WTC11 (cell line): ENCODE measurements around the gene CPSF7. TPM values are rescaled to one million over a fixed set of nuclear protein-coding genes. Genes with fewer than 3 reads are reported as not detected.

Source experiments
- ATAC-seq: fragments of 200-7000 bp; cut with Tn5 transposase; 2 replicates; pipeline ENCODE4 v1.10.0; 2021; ENCODE audit warnings: mild to moderate bottlenecking, moderate library complexity
- CTCF ChIA-PET: fragments of 300-600 bp; sonication (Branson Sonifier 250); formaldehyde crosslinking; loops from one replicate; lab custom pipeline; 2021; ENCODE audit warnings: antibody characterized with exemption; lab: Charles Lee
- POLR2A ChIA-PET: fragments of 350-600 bp; sonication (Branson Sonifier 250); formaldehyde crosslinking; loops from one replicate; lab custom pipeline; 2021; ENCODE audit warnings: antibody characterized with exemption; lab: Charles Lee
- DNase-seq: peaks from one replicate; pipeline ENCODE4 v3.0.0; 2021; ENCODE audit warnings: low spot score
- H3K27ac Mint-ChIP-seq: 2 replicates; pipeline ENCODE4 v1.8.0; 2021; ENCODE audit warnings: mixed read lengths
- H3K27me3 Mint-ChIP-seq: 2 replicates; pipeline ENCODE4 v1.8.0; 2021; ENCODE audit warnings: low read depth, mild to moderate bottlenecking, moderate library complexity, mixed read lengths
- H3K36me3 Mint-ChIP-seq: 2 replicates; pipeline ENCODE4 v1.8.0; 2021; ENCODE audit warnings: mixed read lengths
- H3K4me1 Mint-ChIP-seq: 2 replicates; pipeline ENCODE4 v1.8.0; 2022; ENCODE audit warnings: mixed read lengths
- H3K4me3 Mint-ChIP-seq: 2 replicates; pipeline ENCODE4 v1.8.0; 2021; ENCODE audit warnings: mild to moderate bottlenecking, moderate library complexity, mixed read lengths
- H3K9me3 Mint-ChIP-seq: 2 replicates; pipeline ENCODE4 v1.8.0; 2021; ENCODE audit warnings: mixed read lengths
- CBFB ChIP-seq: sonication (generic); formaldehyde crosslinking; IDR thresholded peaks from 2 replicates; pipeline ENCODE4 v1.8.1; 2022; ENCODE audit warnings: mild to moderate bottlenecking, low read depth, missing genetic modification reagents
- ELF4 ChIP-seq: sonication (generic); formaldehyde crosslinking; IDR thresholded peaks from 2 replicates; pipeline ENCODE4 v1.8.1; 2022; ENCODE audit warnings: low read depth, mild to moderate bottlenecking, moderate library complexity, missing genetic modification reagents
- EMX1 ChIP-seq: fragments of 250-450 bp; sonication (Bioruptor Pico); IDR thresholded peaks from 2 replicates; pipeline ENCODE4 v1.8.0; 2021; ENCODE audit warnings: mild to moderate bottlenecking
- IRF2 ChIP-seq: sonication (generic); formaldehyde crosslinking; IDR thresholded peaks from 2 replicates; pipeline ENCODE4 v1.8.0; 2022; ENCODE audit warnings: low read depth, missing genetic modification reagents, borderline replicate concordance
- JAZF1 ChIP-seq: fragments of 250-450 bp; sonication (Bioruptor Pico); IDR thresholded peaks from 2 replicates; pipeline ENCODE4 v1.9.0; 2021; ENCODE audit warnings: moderate library complexity, mild to moderate bottlenecking, inconsistent platforms
- KAT7 ChIP-seq: sonication (generic); formaldehyde crosslinking; IDR thresholded peaks from 2 replicates; pipeline ENCODE4 v1.8.1; 2023; ENCODE audit warnings: missing genetic modification reagents, mild to moderate bottlenecking, borderline replicate concordance
- NR2C2 ChIP-seq: sonication (generic); formaldehyde crosslinking; IDR thresholded peaks from 2 replicates; pipeline ENCODE4 v1.8.0; 2022; ENCODE audit warnings: mild to moderate bottlenecking, missing genetic modification reagents
- SMAD3 ChIP-seq: sonication (generic); formaldehyde crosslinking; IDR thresholded peaks from 2 replicates; pipeline ENCODE4 v1.8.0; 2022; ENCODE audit warnings: missing genetic modification reagents, mild to moderate bottlenecking, borderline replicate concordance
- SOX15 ChIP-seq: fragments of 250-450 bp; sonication (Bioruptor Pico); IDR thresholded peaks from 2 replicates; pipeline ENCODE4 v1.9.0; 2021; ENCODE audit warnings: mild to moderate bottlenecking
- TCF7 ChIP-seq: sonication (generic); formaldehyde crosslinking; IDR thresholded peaks from 2 replicates; pipeline ENCODE4 v1.8.0; 2022; ENCODE audit warnings: mild to moderate bottlenecking, low read depth, missing genetic modification reagents, moderate library complexity
- ZNF121 ChIP-seq: sonication (generic); formaldehyde crosslinking; IDR thresholded peaks from 2 replicates; pipeline ENCODE4 v1.8.0; 2023; ENCODE audit warnings: missing genetic modification reagents
- ZNF416 ChIP-seq: fragments of 250-450 bp; sonication (Bioruptor Pico); IDR thresholded peaks from 2 replicates; pipeline ENCODE4 v1.9.0; 2021; ENCODE audit warnings: mild to moderate bottlenecking, inconsistent platforms
- ZNF423 ChIP-seq: fragments of 250-450 bp; sonication (Bioruptor Pico); IDR thresholded peaks from 2 replicates; pipeline ENCODE4 v2.1.2; 2022; ENCODE audit warnings: mild to moderate bottlenecking, moderate library complexity
- ZNF671 ChIP-seq: fragments of 250-450 bp; sonication (Bioruptor Pico); IDR thresholded peaks from 2 replicates; pipeline ENCODE4 v1.8.0; 2021; ENCODE audit warnings: mild to moderate bottlenecking
- total RNA-seq: library from RNA; stranded (reverse); gene quantifications from 3 replicates; pipeline ENCODE4 v1.2.3, GENCODE V29; 2021
- TF ChIP-seq, protein P1 (sequence below): sonication (generic); formaldehyde crosslinking; IDR thresholded peaks from 2 replicates; pipeline ENCODE4 v1.8.0; 2022; ENCODE audit warnings: mild to moderate bottlenecking, missing genetic modification reagents
- TF ChIP-seq, protein P2 (sequence below): fragments of 250-450 bp; sonication (Bioruptor Pico); conservative IDR thresholded peaks from 2 replicates; pipeline ENCODE4 v1.9.0; 2021; ENCODE audit warnings: mild to moderate bottlenecking
- TF ChIP-seq, protein P3 (sequence below): sonication (generic); formaldehyde crosslinking; IDR thresholded peaks from 2 replicates; pipeline ENCODE4 v1.8.1; 2023; ENCODE audit warnings: mild to moderate bottlenecking, missing genetic modification reagents, moderate library complexity
- TF ChIP-seq, protein P4 (sequence below): fragments of 200-600 bp; IDR thresholded peaks from 2 replicates; pipeline ENCODE4 v1.8.0; 2022; ENCODE audit warnings: antibody characterized with exemption
- TF ChIP-seq, protein P5 (sequence below): sonication (generic); formaldehyde crosslinking; conservative IDR thresholded peaks from 2 replicates; pipeline ENCODE4 v1.8.1; 2023; ENCODE audit warnings: mild to moderate bottlenecking, low read depth, missing genetic modification reagents, moderate library complexity
- TF ChIP-seq, protein P6 (sequence below): sonication (generic); formaldehyde crosslinking; IDR thresholded peaks from 2 replicates; pipeline ENCODE4 v1.8.1; 2022; ENCODE audit warnings: low read depth, mild to moderate bottlenecking, moderate library complexity, missing genetic modification reagents, borderline replicate concordance
- TF ChIP-seq, protein P7 (sequence below): fragments of 250-450 bp; sonication (Bioruptor Pico); IDR thresholded peaks from 2 replicates; pipeline ENCODE4 v1.9.0; 2021; ENCODE audit warnings: moderate library complexity, mild to moderate bottlenecking, inconsistent platforms, borderline replicate concordance

The CPSF7 gene
- total RNA-seq, 1 experiment from 2014 or later, result 88.3 TPM

DNA sequence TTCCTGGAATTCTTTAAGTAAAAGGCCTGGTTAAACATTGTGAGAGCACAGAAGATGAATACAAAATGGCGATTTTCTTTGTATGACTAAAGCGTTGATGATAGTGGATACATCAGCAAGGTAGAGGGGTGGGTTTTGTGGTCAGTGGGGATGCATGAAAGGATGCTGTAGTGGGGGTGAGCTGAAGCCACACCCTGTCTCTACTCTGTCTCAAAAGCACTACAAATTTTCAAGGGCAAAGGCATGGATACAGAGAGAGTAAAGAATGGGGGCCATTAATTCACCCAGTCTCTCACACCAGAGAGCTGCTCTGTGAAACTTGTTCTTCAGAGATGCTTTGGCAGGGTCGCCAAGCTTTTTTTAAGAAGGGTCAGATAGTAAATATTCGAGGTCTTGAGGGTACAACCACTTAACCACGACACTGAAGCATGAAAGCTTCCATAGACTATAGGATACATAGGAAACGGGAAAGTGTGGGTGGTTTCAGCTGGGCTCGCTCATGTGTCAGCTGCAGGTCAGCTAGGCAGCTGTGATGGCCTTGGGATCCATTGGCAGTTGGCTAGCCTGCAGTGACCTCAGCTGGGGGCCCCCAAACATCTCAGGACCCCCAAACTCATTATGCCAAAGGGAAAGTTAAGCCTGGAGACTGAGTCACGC, 59.3 kb downstream of the CPSF7 start:
- ChIA-PET CTCF (interaction anchor here (1.1 kb wide), 1 partner anchor 65 kb away, joined by 3 read pairs; no protein-coding TSS in a partner anchor), POLR2A (interaction anchor here (0.8 kb wide), 1 partner anchor 9 kb away, joined by 3 read pairs; the partner anchor contains the start of genes CYB561A3 and TMEM138)
- Mint-ChIP-seq H3K27me3 (no peaks in the 10 kb centered on the region), H3K4me1 (no peaks in the 10 kb centered on the region), H3K9me3 (peaks cover 17% of the 10 kb centered on the region), H3K4me3 (no peak overlapping the region), H3K27ac (no peak overlapping the region), H3K36me3 (peaks cover 87% of the 10 kb centered on the region)
- ATAC-seq (no peak), DNase-seq (no peak)
- TF ChIP-seq, protein P1, sequence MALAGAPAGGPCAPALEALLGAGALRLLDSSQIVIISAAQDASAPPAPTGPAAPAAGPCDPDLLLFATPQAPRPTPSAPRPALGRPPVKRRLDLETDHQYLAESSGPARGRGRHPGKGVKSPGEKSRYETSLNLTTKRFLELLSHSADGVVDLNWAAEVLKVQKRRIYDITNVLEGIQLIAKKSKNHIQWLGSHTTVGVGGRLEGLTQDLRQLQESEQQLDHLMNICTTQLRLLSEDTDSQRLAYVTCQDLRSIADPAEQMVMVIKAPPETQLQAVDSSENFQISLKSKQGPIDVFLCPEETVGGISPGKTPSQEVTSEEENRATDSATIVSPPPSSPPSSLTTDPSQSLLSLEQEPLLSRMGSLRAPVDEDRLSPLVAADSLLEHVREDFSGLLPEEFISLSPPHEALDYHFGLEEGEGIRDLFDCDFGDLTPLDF (CRISPR knock-in tag), result no peak

DNA sequence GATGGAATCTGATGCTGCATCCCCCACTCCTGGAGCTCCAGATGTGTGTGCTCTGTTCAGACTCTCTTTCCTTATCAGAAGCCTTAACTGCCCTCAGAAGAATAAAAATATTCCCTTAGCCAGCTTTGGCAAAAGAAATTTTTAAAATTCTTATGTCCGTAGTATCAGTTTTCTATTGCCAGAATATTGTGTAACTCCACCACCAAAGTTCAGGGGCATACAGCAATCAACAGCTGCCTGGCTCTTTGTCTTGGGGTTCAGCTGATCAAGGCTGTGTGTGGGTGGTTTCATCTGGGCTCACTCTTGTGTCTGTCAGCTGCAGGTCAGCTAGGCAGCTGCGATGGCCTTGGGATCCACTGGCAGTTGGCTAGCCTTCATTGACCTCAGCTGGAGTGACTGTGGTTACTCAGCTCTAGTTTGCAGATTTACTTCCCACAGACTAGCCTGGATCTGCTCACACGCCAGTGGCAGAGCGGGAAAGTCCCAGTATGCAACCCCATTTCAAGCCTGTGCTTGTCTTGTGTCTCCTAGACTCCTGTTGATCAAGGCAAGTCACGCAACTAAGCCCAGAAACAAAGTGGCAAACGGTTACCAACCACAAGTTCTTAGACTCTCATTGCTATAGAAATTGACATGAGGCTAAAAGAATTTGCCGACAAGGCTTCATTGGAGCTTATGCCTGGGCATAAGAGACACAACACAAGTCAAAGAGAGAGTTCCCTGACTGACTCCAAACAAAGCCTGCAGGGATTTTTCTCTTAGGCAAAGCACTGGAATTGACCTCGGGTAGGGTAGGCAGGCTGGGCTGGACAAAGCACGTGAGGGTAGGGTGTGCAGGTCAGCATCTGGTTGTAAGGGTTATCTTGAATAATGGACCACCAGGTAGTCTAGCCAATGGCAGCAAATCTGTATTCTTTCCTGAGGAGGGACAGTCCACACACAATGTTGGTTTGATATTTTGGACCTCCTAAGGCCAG, 60.1 kb downstream of the CPSF7 start:
- H3K9me3 Mint-ChIP-seq, result peaks cover 13% of the 10 kb centered on the region
- ChIA-PET CTCF (interaction anchor here (0.6 to 0.7 kb wide), 2 partner anchors 34 to 77 kb away, joined by 3 to 7 read pairs; no protein-coding TSS in a partner anchor), POLR2A (no interaction called here)
- H3K27ac Mint-ChIP-seq, result no peak overlapping the region; the same call in 1 of the 2 replicates
- TF ChIP-seq EMX1 (no peak), TCF7 (CRISPR knock-in tag) (no peak), SMAD3 (CRISPR knock-in tag) (no peak), JAZF1 (CRISPR knock-in tag) (no peak), KAT7 (CRISPR knock-in tag) (no peak), SOX15 (no peak), CBFB (CRISPR knock-in tag) (no peak), ZNF671 (no peak), NR2C2 (no peak), IRF2 (CRISPR knock-in tag) (no peak), ZNF121 (CRISPR knock-in tag) (no peak), ELF4 (no peak), ZNF423 (no peak), ZNF416 (CRISPR knock-in tag) (no peak)
- TF ChIP-seq, protein P2, sequence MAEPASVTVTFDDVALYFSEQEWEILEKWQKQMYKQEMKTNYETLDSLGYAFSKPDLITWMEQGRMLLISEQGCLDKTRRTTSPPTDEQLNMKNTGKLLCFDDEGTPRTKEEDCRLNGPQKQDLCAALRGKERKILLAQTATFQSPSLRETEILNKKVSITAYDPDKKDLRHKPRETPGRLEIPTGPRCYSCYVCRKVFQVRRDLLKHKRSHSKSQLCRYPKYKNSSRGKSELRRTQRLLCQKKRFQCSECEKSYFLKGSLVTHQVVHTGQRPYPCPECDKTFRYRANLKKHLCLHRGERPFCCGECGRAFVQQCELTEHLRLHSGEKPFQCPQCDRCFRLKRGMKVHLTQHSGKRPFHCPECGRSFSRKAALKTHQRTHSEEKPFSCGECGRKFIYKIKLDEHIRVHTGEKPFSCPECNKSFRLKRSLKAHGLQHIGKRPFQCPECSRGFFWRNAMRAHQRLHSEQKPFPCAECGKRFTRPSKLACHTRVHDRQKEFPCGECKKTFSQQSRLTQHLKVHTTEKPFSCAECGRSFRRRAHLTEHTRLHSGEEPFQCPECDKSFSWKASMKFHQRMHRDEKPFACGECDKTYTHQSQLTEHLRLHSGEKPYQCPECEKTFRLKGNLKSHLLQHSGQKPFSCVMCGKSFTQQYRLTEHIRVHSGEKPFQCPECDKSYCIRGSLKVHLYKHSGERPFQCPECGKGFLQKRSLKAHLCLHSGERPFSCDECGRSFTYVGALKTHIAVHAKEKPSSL (CRISPR knock-in tag), result no peak
- TF ChIP-seq, protein P3, sequence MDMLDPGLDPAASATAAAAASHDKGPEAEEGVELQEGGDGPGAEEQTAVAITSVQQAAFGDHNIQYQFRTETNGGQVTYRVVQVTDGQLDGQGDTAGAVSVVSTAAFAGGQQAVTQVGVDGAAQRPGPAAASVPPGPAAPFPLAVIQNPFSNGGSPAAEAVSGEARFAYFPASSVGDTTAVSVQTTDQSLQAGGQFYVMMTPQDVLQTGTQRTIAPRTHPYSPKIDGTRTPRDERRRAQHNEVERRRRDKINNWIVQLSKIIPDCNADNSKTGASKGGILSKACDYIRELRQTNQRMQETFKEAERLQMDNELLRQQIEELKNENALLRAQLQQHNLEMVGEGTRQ, result no peak
- TF ChIP-seq, protein P4, sequence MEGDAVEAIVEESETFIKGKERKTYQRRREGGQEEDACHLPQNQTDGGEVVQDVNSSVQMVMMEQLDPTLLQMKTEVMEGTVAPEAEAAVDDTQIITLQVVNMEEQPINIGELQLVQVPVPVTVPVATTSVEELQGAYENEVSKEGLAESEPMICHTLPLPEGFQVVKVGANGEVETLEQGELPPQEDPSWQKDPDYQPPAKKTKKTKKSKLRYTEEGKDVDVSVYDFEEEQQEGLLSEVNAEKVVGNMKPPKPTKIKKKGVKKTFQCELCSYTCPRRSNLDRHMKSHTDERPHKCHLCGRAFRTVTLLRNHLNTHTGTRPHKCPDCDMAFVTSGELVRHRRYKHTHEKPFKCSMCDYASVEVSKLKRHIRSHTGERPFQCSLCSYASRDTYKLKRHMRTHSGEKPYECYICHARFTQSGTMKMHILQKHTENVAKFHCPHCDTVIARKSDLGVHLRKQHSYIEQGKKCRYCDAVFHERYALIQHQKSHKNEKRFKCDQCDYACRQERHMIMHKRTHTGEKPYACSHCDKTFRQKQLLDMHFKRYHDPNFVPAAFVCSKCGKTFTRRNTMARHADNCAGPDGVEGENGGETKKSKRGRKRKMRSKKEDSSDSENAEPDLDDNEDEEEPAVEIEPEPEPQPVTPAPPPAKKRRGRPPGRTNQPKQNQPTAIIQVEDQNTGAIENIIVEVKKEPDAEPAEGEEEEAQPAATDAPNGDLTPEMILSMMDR, result no peak
- TF ChIP-seq, protein P5, sequence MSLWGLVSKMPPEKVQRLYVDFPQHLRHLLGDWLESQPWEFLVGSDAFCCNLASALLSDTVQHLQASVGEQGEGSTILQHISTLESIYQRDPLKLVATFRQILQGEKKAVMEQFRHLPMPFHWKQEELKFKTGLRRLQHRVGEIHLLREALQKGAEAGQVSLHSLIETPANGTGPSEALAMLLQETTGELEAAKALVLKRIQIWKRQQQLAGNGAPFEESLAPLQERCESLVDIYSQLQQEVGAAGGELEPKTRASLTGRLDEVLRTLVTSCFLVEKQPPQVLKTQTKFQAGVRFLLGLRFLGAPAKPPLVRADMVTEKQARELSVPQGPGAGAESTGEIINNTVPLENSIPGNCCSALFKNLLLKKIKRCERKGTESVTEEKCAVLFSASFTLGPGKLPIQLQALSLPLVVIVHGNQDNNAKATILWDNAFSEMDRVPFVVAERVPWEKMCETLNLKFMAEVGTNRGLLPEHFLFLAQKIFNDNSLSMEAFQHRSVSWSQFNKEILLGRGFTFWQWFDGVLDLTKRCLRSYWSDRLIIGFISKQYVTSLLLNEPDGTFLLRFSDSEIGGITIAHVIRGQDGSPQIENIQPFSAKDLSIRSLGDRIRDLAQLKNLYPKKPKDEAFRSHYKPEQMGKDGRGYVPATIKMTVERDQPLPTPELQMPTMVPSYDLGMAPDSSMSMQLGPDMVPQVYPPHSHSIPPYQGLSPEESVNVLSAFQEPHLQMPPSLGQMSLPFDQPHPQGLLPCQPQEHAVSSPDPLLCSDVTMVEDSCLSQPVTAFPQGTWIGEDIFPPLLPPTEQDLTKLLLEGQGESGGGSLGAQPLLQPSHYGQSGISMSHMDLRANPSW (CRISPR knock-in tag), result no peak
- TF ChIP-seq, protein P6, sequence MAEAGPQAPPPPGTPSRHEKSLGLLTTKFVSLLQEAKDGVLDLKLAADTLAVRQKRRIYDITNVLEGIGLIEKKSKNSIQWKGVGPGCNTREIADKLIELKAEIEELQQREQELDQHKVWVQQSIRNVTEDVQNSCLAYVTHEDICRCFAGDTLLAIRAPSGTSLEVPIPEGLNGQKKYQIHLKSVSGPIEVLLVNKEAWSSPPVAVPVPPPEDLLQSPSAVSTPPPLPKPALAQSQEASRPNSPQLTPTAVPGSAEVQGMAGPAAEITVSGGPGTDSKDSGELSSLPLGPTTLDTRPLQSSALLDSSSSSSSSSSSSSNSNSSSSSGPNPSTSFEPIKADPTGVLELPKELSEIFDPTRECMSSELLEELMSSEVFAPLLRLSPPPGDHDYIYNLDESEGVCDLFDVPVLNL, result no peak
- TF ChIP-seq, protein P7, sequence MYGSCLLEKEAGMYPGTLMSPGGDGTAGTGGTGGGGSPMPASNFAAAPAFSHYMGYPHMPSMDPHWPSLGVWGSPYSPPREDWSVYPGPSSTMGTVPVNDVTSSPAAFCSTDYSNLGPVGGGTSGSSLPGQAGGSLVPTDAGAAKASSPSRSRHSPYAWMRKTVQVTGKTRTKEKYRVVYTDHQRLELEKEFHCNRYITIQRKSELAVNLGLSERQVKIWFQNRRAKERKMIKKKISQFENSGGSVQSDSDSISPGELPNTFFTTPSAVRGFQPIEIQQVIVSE (CRISPR knock-in tag), result no peak
- DNase-seq, result no peak
- H3K4me1 Mint-ChIP-seq, result no peaks in the 10 kb centered on the region
- ATAC-seq, result no peak
- peaks cover 83% of the 10 kb centered on the region for H3K36me3 Mint-ChIP-seq
- no peaks in the 10 kb centered on the region for H3K27me3 Mint-ChIP-seq
- no peak overlapping the region for H3K4me3 Mint-ChIP-seq
